Smooth muscle cell (in vitro differentiated cells): ENCODE measurements around the gene GGA1. TPM values are rescaled to one million over a fixed set of nuclear protein-coding genes. Genes with fewer than 3 reads are reported as not detected.

ENCODE experiments used
- DNase-seq: peaks from one replicate; lab custom pipeline; 2025; ENCODE audit not compliant: unreplicated experiment; lab: John Stamatoyannopoulos, UW
- H2AFZ ChIP-seq: fragments of 200-600 bp; sonication (generic); 2 replicates; pipeline ENCODE4 v1.6.0; 2016; ENCODE audit warnings: antibody characterized with exemption, low read depth, mild to moderate bottlenecking
- H3F3A ChIP-seq: fragments of 200-600 bp; sonication (generic); 2 replicates; pipeline ENCODE4 v1.6.0; 2017; ENCODE audit warnings: antibody characterized with exemption, low read depth
- H3K27ac ChIP-seq: fragments of 200-600 bp; sonication (generic); 2 replicates; pipeline ENCODE4 v1.5.1; 2016; ENCODE audit warnings: low read depth, mild to moderate bottlenecking
- H3K27me3 ChIP-seq: fragments of 200-600 bp; sonication (generic); 2 replicates; pipeline ENCODE4 v1.6.1; 2016; ENCODE audit warnings: low read depth, mild to moderate bottlenecking
- H3K36me3 ChIP-seq: fragments of 200-600 bp; sonication (generic); 2 replicates; pipeline ENCODE4 v1.5.1; 2016; ENCODE audit warnings: low read depth
- H3K4me1 ChIP-seq: fragments of 200-600 bp; sonication (generic); 2 replicates; pipeline ENCODE4 v1.5.1; 2016; ENCODE audit warnings: low read depth
- H3K4me2 ChIP-seq: fragments of 200-600 bp; sonication (generic); 2 replicates; pipeline ENCODE4 v1.6.0; 2016; ENCODE audit warnings: mild to moderate bottlenecking
- H3K4me3 ChIP-seq: fragments of 200-600 bp; sonication (generic); 2 replicates; pipeline ENCODE4 v1.5.1; 2016; ENCODE audit warnings: mild to moderate bottlenecking
- H3K79me2 ChIP-seq: fragments of 200-600 bp; sonication (generic); 2 replicates; pipeline ENCODE4 v1.6.0; 2016; ENCODE audit warnings: low read depth, mild to moderate bottlenecking
- H3K9ac ChIP-seq: fragments of 200-600 bp; sonication (generic); 2 replicates; pipeline ENCODE4 v1.6.0; 2016; ENCODE audit warnings: low read depth
- H3K9me3 ChIP-seq: fragments of 200-600 bp; sonication (generic); replicated peaks from 2 replicates; pipeline ENCODE4 v1.5.1; 2016; ENCODE audit warnings: low read depth
- H4K20me1 ChIP-seq: fragments of 200-600 bp; sonication (generic); 2 replicates; pipeline ENCODE4 v1.6.0; 2016; ENCODE audit warnings: low read depth
- CTCF ChIP-seq: fragments of 200-600 bp; sonication (generic); IDR thresholded peaks from 2 replicates; pipeline ENCODE4 v1.5.1; 2017; ENCODE audit warnings: borderline replicate concordance, mild to moderate bottlenecking, antibody characterized with exemption; ENCODE audit not compliant: insufficient read depth, poor library complexity, severe bottlenecking
- WGBS: methylation state at CpG from one replicate; pipeline ENCODE4 v1.1.7; 2016; ENCODE audit warnings: low lambda C conversion rate; 5-methylcytosine and 5-hydroxymethylcytosine counted together
- polyA plus RNA-seq: library from polyadenylated mRNA; unstranded; fragments of >200 nt; fragmentation: Nextera tagmentation; extraction: Ambion mirVana; gene quantifications from 2 replicates; pipeline ENCODE4 v1.2.1, GENCODE V29; 2016
- total RNA-seq: library from RNA; depleted of rRNA; stranded (reverse); fragments of >200 nt; gene quantifications from 2 replicates; pipeline ENCODE4 v1.2.3, GENCODE V29; 2014

Gene GGA1
- total and polyA plus RNA-seq, 2 experiments from 2014 or later: 15.6 to 44.0 TPM

- TF ChIP-seq CTCF: no peak
- Histone ChIP-seq H3F3A (peaks cover 12% of the 10 kb centered on the region), H3K4me1 (peaks cover 7% of the 10 kb centered on the region), H3K4me2 (no peak overlapping the region), H4K20me1 (peaks cover 96% of the 10 kb centered on the region), H2AFZ (no peak overlapping the region), H3K36me3 (no peaks in the 10 kb centered on the region), H3K9me3 (no peaks in the 10 kb centered on the region), H3K27ac (no peak overlapping the region), H3K4me3 (no peak overlapping the region), H3K27me3 (no peaks in the 10 kb centered on the region), H3K79me2 (peaks cover 57% of the 10 kb centered on the region), H3K9ac (no peak overlapping the region)
- DNase-seq: no peak
- WGBS: 95% methylated on average over 14 of the region's 14 CpGs
These were observed 40.1 kb upstream of the GGA1 start for GRCh38 chr22:37568448-37569008.

- no peaks in the 10 kb centered on the region for H3K36me3 ChIP-seq
- H4K20me1 ChIP-seq: peaks cover 89% of the 10 kb centered on the region
- H3K79me2 ChIP-seq: peaks cover 50% of the 10 kb centered on the region
- H3K4me2 ChIP-seq: no peak overlapping the region
- H3K9me3 ChIP-seq: no peaks in the 10 kb centered on the region
- no peak overlapping the region for H3K27ac ChIP-seq
- no peak for TF ChIP-seq CTCF
- H3K9ac ChIP-seq: no peak overlapping the region
- no peak for DNase-seq
- WGBS: 42% methylated on average over 18 of the region's 21 CpGs
- no peak overlapping the region for H2AFZ ChIP-seq
- no peaks in the 10 kb centered on the region for H3K27me3 ChIP-seq
- H3F3A ChIP-seq: peaks cover 4% of the 10 kb centered on the region
- no peak overlapping the region for H3K4me3 ChIP-seq
- H3K4me1 ChIP-seq: no peaks in the 10 kb centered on the region
These were observed 39.4 kb upstream of the GGA1 start for GRCh38 chr22:37569009-37569920.

DNA sequence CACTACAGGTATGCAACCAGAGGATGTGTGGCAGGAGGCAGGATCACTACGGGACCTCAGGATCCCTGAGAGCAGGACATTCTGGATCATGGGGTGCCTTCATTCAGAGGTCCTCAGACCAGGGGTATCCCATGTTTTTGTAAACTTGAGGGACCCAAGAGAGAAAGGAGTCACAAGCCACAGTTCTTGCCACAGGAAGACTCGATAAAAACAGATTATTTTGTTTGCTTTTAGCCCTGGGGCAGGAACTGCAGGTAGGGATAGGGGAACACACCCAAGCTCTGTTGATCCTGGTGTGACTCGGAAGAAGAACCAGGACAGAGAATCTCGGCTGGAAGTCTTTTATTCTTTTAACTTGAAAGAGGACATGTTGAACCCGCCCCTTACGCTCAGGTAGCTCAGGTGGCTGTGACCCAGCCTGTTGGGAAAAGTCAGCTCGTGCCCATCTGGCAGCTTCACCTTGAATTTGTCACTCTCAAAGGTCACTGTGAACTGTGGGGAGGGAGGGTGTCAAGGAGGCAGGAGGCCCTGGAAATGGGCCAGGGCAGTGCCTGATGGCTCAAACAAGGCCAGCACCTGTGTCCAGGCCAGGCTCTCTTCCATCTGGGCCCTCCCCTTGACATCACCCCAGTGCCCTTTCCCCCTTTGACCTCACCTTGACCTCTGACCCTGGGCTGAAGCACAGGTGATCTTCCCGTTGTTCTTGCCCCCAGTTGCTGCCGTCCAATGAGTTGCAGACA, 38.5 kb upstream of the GGA1 start:
- Histone ChIP-seq H3K79me2 (peaks cover 42% of the 10 kb centered on the region), H4K20me1 (peaks cover 81% of the 10 kb centered on the region), H3K9me3 (no peaks in the 10 kb centered on the region)

More for the DNA sequence above, 38.5 kb upstream of the GGA1 start:
- Histone ChIP-seq H3K4me3 (no peak overlapping the region), H3K4me2 (no peak overlapping the region), H3K4me1 (no peaks in the 10 kb centered on the region), H2AFZ (no peak overlapping the region), H3F3A (no peaks in the 10 kb centered on the region), H3K27ac (no peak overlapping the region), H3K27me3 (no peaks in the 10 kb centered on the region), H3K9ac (no peak overlapping the region), H3K36me3 (no peaks in the 10 kb centered on the region)
- no peak for TF ChIP-seq CTCF
- DNase-seq: no peak
- WGBS: 68% methylated on average over 9 of the region's 9 CpGs
